A673 (cell line): ENCODE results near the gene KCNC3. TPM values are rescaled to one million over a fixed set of nuclear protein-coding genes. Genes with fewer than 3 reads are reported as not detected.
"Not testable (repeated sequence)": the region's sequence is repeated elsewhere in the genome, so short reads cannot be mapped to it uniquely, and the experiment has no call there.

Source experiments
- BruUV-seq: library from RNA; stranded (reverse); fragments of 400-500 nt; replicated peaks from 2 replicates; lab custom pipeline; 2021; lab: Mats Ljungman, UMichigan
- CTCF ChIA-PET: fragments of 300-600 bp; sonication (Branson Sonifier 250); formaldehyde crosslinking; loops from one replicate; lab custom pipeline; 2022; ENCODE audit warnings: antibody characterized with exemption; lab: Charles Lee
- POLR2A ChIA-PET: fragments of 300-600 bp; sonication (Branson Sonifier 250); formaldehyde crosslinking; loops from one replicate; lab custom pipeline; 2022; ENCODE audit warnings: antibody characterized with exemption; ENCODE audit not compliant: low non-redundant PET; lab: Charles Lee
- DNase-seq: peaks from one replicate; pipeline ENCODE4 v3.0.0-alpha.2; 2015; ENCODE audit warnings: low spot score
- H3K27ac ChIP-seq: fragments of 200-600 bp; sonication (generic); 2 replicates; pipeline ENCODE4 v1.5.1; 2016; ENCODE audit warnings: mixed run types, low read depth, mild to moderate bottlenecking, mixed read lengths, antibody characterized with exemption, low read length; ENCODE audit not compliant: poor library complexity, severe bottlenecking
- H3K27me3 ChIP-seq: fragments of 200-600 bp; sonication (generic); replicated peaks from 2 replicates; pipeline ENCODE4 v1.6.1; 2017; ENCODE audit warnings: mixed run types, low read depth, mild to moderate bottlenecking, mixed read lengths, antibody characterized with exemption, low read length; ENCODE audit not compliant: insufficient read depth, poor library complexity
- H3K36me3 ChIP-seq: fragments of 200-600 bp; sonication (generic); 2 replicates; pipeline ENCODE4 v1.6.1; 2016; ENCODE audit warnings: mixed run types, mild to moderate bottlenecking, mixed read lengths, antibody characterized with exemption, low read length; ENCODE audit not compliant: insufficient read depth, poor library complexity, severe bottlenecking
- H3K4me1 ChIP-seq: fragments of 200-600 bp; sonication (generic); 2 replicates; pipeline ENCODE4 v1.6.1; 2017; ENCODE audit warnings: mixed run types, mild to moderate bottlenecking, mixed read lengths, antibody characterized with exemption, low read length; ENCODE audit not compliant: insufficient read depth, poor library complexity, severe bottlenecking
- H3K4me3 ChIP-seq: fragments of 200-600 bp; sonication (generic); 2 replicates; pipeline ENCODE4 v1.5.1; 2016; ENCODE audit warnings: low read depth, mixed run types, mild to moderate bottlenecking, mixed read lengths, low read length; ENCODE audit not compliant: poor library complexity, severe bottlenecking
- H3K9me3 ChIP-seq: fragments of 200-600 bp; sonication (generic); 2 replicates; pipeline ENCODE4 v1.6.1; 2016; ENCODE audit warnings: mixed run types, low read depth, mild to moderate bottlenecking, mixed read lengths, antibody characterized with exemption, low read length; ENCODE audit not compliant: poor library complexity, severe bottlenecking
- EZH2 ChIP-seq: fragments of 200-600 bp; sonication (generic); IDR thresholded peaks from 2 replicates; pipeline ENCODE4 v1.6.1; 2017; ENCODE audit warnings: borderline replicate concordance, low read depth, mild to moderate bottlenecking, mixed read lengths, antibody characterized with exemption, low read length; ENCODE audit not compliant: poor library complexity, severe bottlenecking
- intact Hi-C: fragments of 100-400 bp; cut with micrococcal nuclease; formaldehyde crosslinking; loops from one replicate; pipeline ENCODE4 v1.10.0; 2022; ENCODE audit not compliant: unreplicated experiment
- total RNA-seq: library from RNA; stranded (reverse); gene quantifications from 2 replicates; pipeline ENCODE4 v1.2.3, GENCODE V29; 2021
- TF ChIP-seq, protein P1 (sequence below): fragments of 300-800, 200-600 bp; sonication (generic); conservative IDR thresholded peaks from 2 replicates; pipeline ENCODE4 v1.5.1; 2017; ENCODE audit warnings: low read depth, mild to moderate bottlenecking, antibody characterized with exemption, low read length, moderate library complexity, mixed read lengths

Gene KCNC3
- total RNA-seq, 1 experiment from 2014 or later = 6.4 TPM

DNA sequence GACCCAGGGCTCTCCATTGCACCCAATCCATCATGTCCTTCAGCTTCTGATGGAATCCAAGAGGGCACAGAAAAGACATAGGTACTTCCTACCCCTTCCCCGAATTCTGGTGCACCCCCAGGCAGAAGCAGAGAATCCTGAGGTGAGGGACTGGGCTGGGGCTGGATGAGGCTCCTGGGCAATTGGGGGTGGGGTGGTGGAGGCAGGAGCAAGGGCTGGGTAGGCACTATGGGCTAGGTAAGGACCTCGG lies 2.7 kb upstream of the KCNC3 start:
- Histone ChIP-seq H3K4me3 (no peak overlapping the region), H3K9me3 (no peaks in the 10 kb centered on the region), H3K27ac (no peak overlapping the region), H3K4me1 (peaks cover 9% of the 10 kb centered on the region), H3K27me3 (peaks cover 15% of the 10 kb centered on the region), H3K36me3 (no peaks in the 10 kb centered on the region)
- intact Hi-C loops = no loop called here
- no peak for DNase-seq
- ChIA-PET POLR2A (no interaction called here), CTCF (no interaction called here)
- no TSS peak for BruUV-seq
- TF ChIP-seq, protein P1, sequence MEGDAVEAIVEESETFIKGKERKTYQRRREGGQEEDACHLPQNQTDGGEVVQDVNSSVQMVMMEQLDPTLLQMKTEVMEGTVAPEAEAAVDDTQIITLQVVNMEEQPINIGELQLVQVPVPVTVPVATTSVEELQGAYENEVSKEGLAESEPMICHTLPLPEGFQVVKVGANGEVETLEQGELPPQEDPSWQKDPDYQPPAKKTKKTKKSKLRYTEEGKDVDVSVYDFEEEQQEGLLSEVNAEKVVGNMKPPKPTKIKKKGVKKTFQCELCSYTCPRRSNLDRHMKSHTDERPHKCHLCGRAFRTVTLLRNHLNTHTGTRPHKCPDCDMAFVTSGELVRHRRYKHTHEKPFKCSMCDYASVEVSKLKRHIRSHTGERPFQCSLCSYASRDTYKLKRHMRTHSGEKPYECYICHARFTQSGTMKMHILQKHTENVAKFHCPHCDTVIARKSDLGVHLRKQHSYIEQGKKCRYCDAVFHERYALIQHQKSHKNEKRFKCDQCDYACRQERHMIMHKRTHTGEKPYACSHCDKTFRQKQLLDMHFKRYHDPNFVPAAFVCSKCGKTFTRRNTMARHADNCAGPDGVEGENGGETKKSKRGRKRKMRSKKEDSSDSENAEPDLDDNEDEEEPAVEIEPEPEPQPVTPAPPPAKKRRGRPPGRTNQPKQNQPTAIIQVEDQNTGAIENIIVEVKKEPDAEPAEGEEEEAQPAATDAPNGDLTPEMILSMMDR = no peak
- TF ChIP-seq EZH2 = no peak

GRCh38 chr19:50331221-50331993 lies 2.2 kb upstream of the KCNC3 start:
- TF ChIP-seq, protein P1 = no peak
- no peak for TF ChIP-seq EZH2
- POLR2A ChIA-PET = no interaction called here
- CTCF ChIA-PET = interaction anchor here (0.7 kb wide), 1 partner anchor 195 kb away, joined by 8 read pairs; no protein-coding TSS in a partner anchor
- Histone ChIP-seq H3K27me3 (peaks cover 20% of the 10 kb centered on the region), H3K4me1 (peaks cover 9% of the 10 kb centered on the region), H3K36me3 (no peaks in the 10 kb centered on the region), H3K27ac (no peak overlapping the region), H3K4me3 (peak overlapping the region; percentile 41), H3K9me3 (no peaks in the 10 kb centered on the region)
- no peak for DNase-seq
- no TSS peak for BruUV-seq
- intact Hi-C loops = no loop called here

DNA sequence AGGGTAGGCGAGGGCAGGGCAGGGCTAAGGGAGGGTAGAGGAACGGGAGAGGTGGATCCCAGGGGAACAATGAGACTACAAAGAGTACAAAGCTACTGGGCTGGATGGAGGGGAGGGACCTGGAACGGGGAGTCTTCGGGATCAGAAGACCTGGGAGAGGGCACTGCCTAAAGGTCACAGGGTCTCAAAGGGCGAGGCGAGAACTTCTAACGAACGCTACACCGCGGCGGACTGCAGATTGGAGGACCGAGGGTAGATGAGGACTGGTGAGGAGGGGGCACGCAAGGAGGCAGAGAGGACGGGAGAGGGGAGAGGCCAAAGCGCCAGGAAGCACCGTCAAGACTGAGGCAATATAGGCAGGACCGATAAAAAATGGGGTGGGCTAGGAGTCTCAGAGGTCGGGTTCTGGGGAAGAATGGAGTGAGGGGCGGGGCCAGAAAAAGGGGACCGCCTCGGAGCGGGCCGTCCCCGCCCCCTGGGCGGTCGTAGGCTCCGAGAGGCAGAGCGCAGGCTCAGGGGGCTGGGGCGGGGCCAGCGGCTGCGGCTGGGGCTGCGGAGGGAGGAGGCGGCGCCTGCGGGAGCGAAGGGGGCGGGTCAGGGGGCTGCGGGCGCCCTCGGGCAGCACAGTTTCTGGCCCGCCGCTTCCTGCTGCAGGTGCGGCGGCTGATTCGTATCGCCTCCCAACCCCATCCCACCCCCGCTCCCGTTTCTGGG lies 1.3 kb upstream of the KCNC3 start:
- H3K36me3 ChIP-seq = no peaks in the 10 kb centered on the region
- BruUV-seq = no TSS peak
- peaks cover 25% of the 10 kb centered on the region for H3K27me3 ChIP-seq
- ChIA-PET CTCF (no interaction called here), POLR2A (no interaction called here)
- DNase-seq = peak; percentile 88
- H3K27ac ChIP-seq = peak overlapping the region; percentile 6
- TF ChIP-seq, protein P1 = no peak
- TF ChIP-seq EZH2 = no peak
- intact Hi-C loops = no loop called here
- no peaks in the 10 kb centered on the region for H3K9me3 ChIP-seq
- H3K4me1 ChIP-seq = peaks cover 9% of the 10 kb centered on the region
- H3K4me3 ChIP-seq = peak overlapping the region; percentile 41

GRCh38 chr19:50329926-50330294 lies 733 bp upstream of the KCNC3 start:
- intact Hi-C loops = loop anchor here (2.0 kb wide), 1 partner anchor 77 kb away; no protein-coding TSS in a partner anchor
- DNase-seq, BruUV-seq, POLR2A ChIA-PET, H3K9me3 ChIP-seq, H3K36me3 ChIP-seq: not testable (repeated sequence)
- H3K4me3 ChIP-seq = peak overlapping the region; percentile 41
- CTCF ChIA-PET = interaction anchor here (1.0 kb wide), 1 partner anchor 27 kb away, joined by 3 read pairs; no protein-coding TSS in a partner anchor
- H3K27me3 ChIP-seq = peaks cover 25% of the 10 kb centered on the region
- peak overlapping the region; percentile 40 for H3K27ac ChIP-seq
- H3K4me1 ChIP-seq = peaks cover 15% of the 10 kb centered on the region
